GM12892 (cell line): ENCODE results near the gene MACROD2.

Experiments
- DNase-seq: peaks from one replicate; pipeline ENCODE4 v3.0.0; 2011; ENCODE audit not compliant: insufficient read length
- FAIRE-seq: peaks from 2 replicates; lab custom pipeline; 2011; peaks lifted over from hg19 to GRCh38; lab: Jason Lieb, UNC
- POLR2A ChIP-seq: IDR thresholded peaks from 2 replicates; pipeline ENCODE4 v1.6.1; 2011; ENCODE audit warnings: low read depth, low read length, control low read depth
- POLR2AphosphoS5 ChIP-seq: IDR thresholded peaks from 2 replicates; pipeline ENCODE4 v1.6.1; 2011; ENCODE audit warnings: low read depth, low read length, control low read depth
- TAF1 ChIP-seq: IDR thresholded peaks from 2 replicates; pipeline ENCODE4 v1.6.1; 2011; ENCODE audit warnings: low read depth, mild to moderate bottlenecking, control low read depth, low read length, borderline replicate concordance

The MACROD2 gene

GRCh38 chr20:15288106-15288505 is 1292.8 kb downstream of the MACROD2 start:
- FAIRE-seq (no peak), DNase-seq (no peak)
- TF ChIP-seq POLR2A = no peak
- no peak for TF ChIP-seq TAF1
- no peak for TF ChIP-seq POLR2AphosphoS5

GRCh38 chr20:15289337-15289736 is 1294.0 kb downstream of the MACROD2 start:
- TF ChIP-seq TAF1 (no peak), POLR2A (no peak), POLR2AphosphoS5 (no peak)
- DNase-seq (no peak), FAIRE-seq (no peak)

- no peak for TF ChIP-seq TAF1
- TF ChIP-seq POLR2A = no peak
- no peak for TF ChIP-seq POLR2AphosphoS5
These were observed 1297.1 kb downstream of the MACROD2 start for GRCh38 chr20:15292405-15292804.

GRCh38 chr20:15296422-15296821 is 1301.1 kb downstream of the MACROD2 start:
- DNase-seq = no peak
- TF ChIP-seq POLR2A = no peak
- no peak for TF ChIP-seq POLR2AphosphoS5
- no peak for TF ChIP-seq TAF1
- FAIRE-seq = no peak

More at GRCh38 chr20:15292405-15292804, 1297.1 kb downstream of the MACROD2 start:
- no peak for DNase-seq
- FAIRE-seq = no peak

- FAIRE-seq = no peak
- TF ChIP-seq TAF1 = no peak
- TF ChIP-seq POLR2A = no peak
- no peak for TF ChIP-seq POLR2AphosphoS5
These were observed 1302.0 kb downstream of the MACROD2 start for GRCh38 chr20:15297059-15297875.

GRCh38 chr20:15302075-15302474 is 1306.8 kb downstream of the MACROD2 start:
- TF ChIP-seq TAF1 (no peak), POLR2A (no peak), POLR2AphosphoS5 (no peak)
- no peak for FAIRE-seq
- no peak for DNase-seq

More at GRCh38 chr20:15297059-15297875, 1302.0 kb downstream of the MACROD2 start:
- no peak for DNase-seq

GRCh38 chr20:15310361-15310760 is 1315.0 kb downstream of the MACROD2 start:
- DNase-seq (no peak), FAIRE-seq (no peak)
- no peak for TF ChIP-seq POLR2AphosphoS5
- TF ChIP-seq TAF1 = no peak
- TF ChIP-seq POLR2A = no peak

GRCh38 chr20:15316556-15316955 is 1321.2 kb downstream of the MACROD2 start:
- FAIRE-seq = no peak
- TF ChIP-seq POLR2AphosphoS5 (no peak), POLR2A (no peak), TAF1 (no peak)
- no peak for DNase-seq

- TF ChIP-seq POLR2AphosphoS5 (no peak), TAF1 (no peak), POLR2A (no peak)
- DNase-seq = no peak
- peak; percentile 76 for FAIRE-seq
These were observed 1322.4 kb downstream of the MACROD2 start for GRCh38 chr20:15317546-15318232.

GRCh38 chr20:15318682-15319081 is 1323.4 kb downstream of the MACROD2 start:
- TF ChIP-seq POLR2AphosphoS5 (no peak), TAF1 (no peak), POLR2A (no peak)
- FAIRE-seq = no peak
- no peak for DNase-seq

- DNase-seq (no peak), FAIRE-seq (no peak)
- TF ChIP-seq TAF1 (no peak), POLR2AphosphoS5 (no peak), POLR2A (no peak)
These were observed 1324.1 kb downstream of the MACROD2 start for GRCh38 chr20:15319439-15319838.
